Measurements from ENCODE around the gene MACROD1.

Gene MACROD1

GRCh38 chr11:64131683-64132190, 34.2 kb downstream of the MACROD1 start:
- H3K4me1 ChIP-seq (ENCODE audit: control insufficient read depth, insufficient read depth, low read length, poor library complexity, severe bottlenecking), result no peaks in the 10 kb centered on the region
- no peaks in the 10 kb centered on the region for H3K9me3 ChIP-seq (ENCODE audit: control insufficient read depth, low read length)
- H3K4me3 ChIP-seq (ENCODE audit: insufficient read depth, low read depth, low read length, poor library complexity, severe bottlenecking), result no peak overlapping the region
- no peaks in the 10 kb centered on the region for H3K27me3 ChIP-seq (replicated peaks; ENCODE audit: control insufficient read depth, insufficient read depth, low read length, poor library complexity, severe bottlenecking)
- H3K27ac ChIP-seq (ENCODE audit: insufficient read depth, low read length, poor library complexity, severe bottlenecking), result no peak overlapping the region
- H3K36me3 ChIP-seq (ENCODE audit: control insufficient read depth, insufficient read depth, low read length), result no peaks in the 10 kb centered on the region
- DNase-seq, result no peak

GRCh38 chr11:64130618-64131017, 35.3 kb downstream of the MACROD1 start:
- Histone ChIP-seq H3K9me3 (ENCODE audit: control insufficient read depth, low read length) (no peaks in the 10 kb centered on the region), H3K36me3 (ENCODE audit: control insufficient read depth, insufficient read depth, low read length) (no peaks in the 10 kb centered on the region), H3K27me3 (replicated peaks; ENCODE audit: control insufficient read depth, insufficient read depth, low read length, poor library complexity, severe bottlenecking) (no peaks in the 10 kb centered on the region), H3K27ac (ENCODE audit: insufficient read depth, low read length, poor library complexity, severe bottlenecking) (no peak overlapping the region), H3K4me1 (ENCODE audit: control insufficient read depth, insufficient read depth, low read length, poor library complexity, severe bottlenecking) (no peaks in the 10 kb centered on the region), H3K4me3 (ENCODE audit: insufficient read depth, low read depth, low read length, poor library complexity, severe bottlenecking) (no peak overlapping the region)
- DNase-seq, result no peak

- H3K4me3 ChIP-seq (ENCODE audit: insufficient read depth, low read depth, low read length, poor library complexity, severe bottlenecking), result no peak overlapping the region
- H3K36me3 ChIP-seq (ENCODE audit: control insufficient read depth, insufficient read depth, low read length), result no peaks in the 10 kb centered on the region
- no peak overlapping the region for H3K27ac ChIP-seq (ENCODE audit: insufficient read depth, low read length, poor library complexity, severe bottlenecking)
- no peaks in the 10 kb centered on the region for H3K9me3 ChIP-seq (ENCODE audit: control insufficient read depth, low read length)
- DNase-seq, result no peak
- no peaks in the 10 kb centered on the region for H3K27me3 ChIP-seq (replicated peaks; ENCODE audit: control insufficient read depth, insufficient read depth, low read length, poor library complexity, severe bottlenecking)
- no peaks in the 10 kb centered on the region for H3K4me1 ChIP-seq (ENCODE audit: control insufficient read depth, insufficient read depth, low read length, poor library complexity, severe bottlenecking)
Observed at GRCh38 chr11:64129403-64129802, 36.5 kb downstream of the MACROD1 start.

GRCh38 chr11:64128255-64129006, 37.5 kb downstream of the MACROD1 start:
- H3K27me3 ChIP-seq (replicated peaks; ENCODE audit: control insufficient read depth, insufficient read depth, low read length, poor library complexity, severe bottlenecking), result no peaks in the 10 kb centered on the region

GRCh38 chr11:64127267-64128072, 38.4 kb downstream of the MACROD1 start:
- Histone ChIP-seq H3K4me1 (ENCODE audit: control insufficient read depth, insufficient read depth, low read length, poor library complexity, severe bottlenecking) (no peaks in the 10 kb centered on the region), H3K27me3 (replicated peaks; ENCODE audit: control insufficient read depth, insufficient read depth, low read length, poor library complexity, severe bottlenecking) (no peaks in the 10 kb centered on the region), H3K9me3 (ENCODE audit: control insufficient read depth, low read length) (no peaks in the 10 kb centered on the region), H3K36me3 (ENCODE audit: control insufficient read depth, insufficient read depth, low read length) (no peaks in the 10 kb centered on the region), H3K4me3 (ENCODE audit: insufficient read depth, low read depth, low read length, poor library complexity, severe bottlenecking) (no peak overlapping the region), H3K27ac (ENCODE audit: insufficient read depth, low read length, poor library complexity, severe bottlenecking) (no peak overlapping the region)
- DNase-seq, result no peak

More at GRCh38 chr11:64128255-64129006, 37.5 kb downstream of the MACROD1 start:
- no peaks in the 10 kb centered on the region for H3K4me1 ChIP-seq (ENCODE audit: control insufficient read depth, insufficient read depth, low read length, poor library complexity, severe bottlenecking)
- no peaks in the 10 kb centered on the region for H3K9me3 ChIP-seq (ENCODE audit: control insufficient read depth, low read length)
- H3K4me3 ChIP-seq (ENCODE audit: insufficient read depth, low read depth, low read length, poor library complexity, severe bottlenecking), result no peak overlapping the region
- H3K36me3 ChIP-seq (ENCODE audit: control insufficient read depth, insufficient read depth, low read length), result no peaks in the 10 kb centered on the region
- no peak overlapping the region for H3K27ac ChIP-seq (ENCODE audit: insufficient read depth, low read length, poor library complexity, severe bottlenecking)
- no peak for DNase-seq

- DNase-seq, result no peak
- Histone ChIP-seq H3K27me3 (replicated peaks; ENCODE audit: control insufficient read depth, insufficient read depth, low read length, poor library complexity, severe bottlenecking) (no peaks in the 10 kb centered on the region), H3K4me1 (ENCODE audit: control insufficient read depth, insufficient read depth, low read length, poor library complexity, severe bottlenecking) (no peaks in the 10 kb centered on the region), H3K36me3 (ENCODE audit: control insufficient read depth, insufficient read depth, low read length) (no peaks in the 10 kb centered on the region), H3K4me3 (ENCODE audit: insufficient read depth, low read depth, low read length, poor library complexity, severe bottlenecking) (no peak overlapping the region), H3K9me3 (ENCODE audit: control insufficient read depth, low read length) (no peaks in the 10 kb centered on the region), H3K27ac (ENCODE audit: insufficient read depth, low read length, poor library complexity, severe bottlenecking) (no peak overlapping the region)
Observed at GRCh38 chr11:64126796-64127195, 39.1 kb downstream of the MACROD1 start.

- Histone ChIP-seq H3K27ac (ENCODE audit: insufficient read depth, low read length, poor library complexity, severe bottlenecking) (no peak overlapping the region), H3K4me1 (ENCODE audit: control insufficient read depth, insufficient read depth, low read length, poor library complexity, severe bottlenecking) (no peaks in the 10 kb centered on the region), H3K27me3 (replicated peaks; ENCODE audit: control insufficient read depth, insufficient read depth, low read length, poor library complexity, severe bottlenecking) (no peaks in the 10 kb centered on the region), H3K9me3 (ENCODE audit: control insufficient read depth, low read length) (no peaks in the 10 kb centered on the region), H3K4me3 (ENCODE audit: insufficient read depth, low read depth, low read length, poor library complexity, severe bottlenecking) (no peak overlapping the region), H3K36me3 (ENCODE audit: control insufficient read depth, insufficient read depth, low read length) (no peaks in the 10 kb centered on the region)
- DNase-seq, result no peak
Observed at GRCh38 chr11:64126371-64126770, 39.5 kb downstream of the MACROD1 start.

GRCh38 chr11:64125676-64126075, 40.2 kb downstream of the MACROD1 start:
- Histone ChIP-seq H3K4me3 (ENCODE audit: insufficient read depth, low read depth, low read length, poor library complexity, severe bottlenecking) (no peak overlapping the region), H3K27me3 (replicated peaks; ENCODE audit: control insufficient read depth, insufficient read depth, low read length, poor library complexity, severe bottlenecking) (no peaks in the 10 kb centered on the region), H3K9me3 (ENCODE audit: control insufficient read depth, low read length) (no peaks in the 10 kb centered on the region), H3K4me1 (ENCODE audit: control insufficient read depth, insufficient read depth, low read length, poor library complexity, severe bottlenecking) (no peaks in the 10 kb centered on the region), H3K36me3 (ENCODE audit: control insufficient read depth, insufficient read depth, low read length) (no peaks in the 10 kb centered on the region), H3K27ac (ENCODE audit: insufficient read depth, low read length, poor library complexity, severe bottlenecking) (no peak overlapping the region)
- DNase-seq, result no peak

- Histone ChIP-seq H3K4me1 (ENCODE audit: control insufficient read depth, insufficient read depth, low read length, poor library complexity, severe bottlenecking) (no peaks in the 10 kb centered on the region), H3K9me3 (ENCODE audit: control insufficient read depth, low read length) (no peaks in the 10 kb centered on the region), H3K4me3 (ENCODE audit: insufficient read depth, low read depth, low read length, poor library complexity, severe bottlenecking) (no peak overlapping the region), H3K36me3 (ENCODE audit: control insufficient read depth, insufficient read depth, low read length) (no peaks in the 10 kb centered on the region), H3K27ac (ENCODE audit: insufficient read depth, low read length, poor library complexity, severe bottlenecking) (no peak overlapping the region), H3K27me3 (replicated peaks; ENCODE audit: control insufficient read depth, insufficient read depth, low read length, poor library complexity, severe bottlenecking) (no peaks in the 10 kb centered on the region)
- no peak for DNase-seq
Observed at GRCh38 chr11:64124147-64124546, 41.8 kb downstream of the MACROD1 start.

GRCh38 chr11:64123679-64124078, 42.2 kb downstream of the MACROD1 start:
- H3K36me3 ChIP-seq (ENCODE audit: control insufficient read depth, insufficient read depth, low read length), result no peaks in the 10 kb centered on the region
- H3K4me3 ChIP-seq (ENCODE audit: insufficient read depth, low read depth, low read length, poor library complexity, severe bottlenecking), result no peak overlapping the region
- no peaks in the 10 kb centered on the region for H3K27me3 ChIP-seq (replicated peaks; ENCODE audit: control insufficient read depth, insufficient read depth, low read length, poor library complexity, severe bottlenecking)
- DNase-seq, result no peak
- H3K9me3 ChIP-seq (ENCODE audit: control insufficient read depth, low read length), result no peaks in the 10 kb centered on the region
- no peaks in the 10 kb centered on the region for H3K4me1 ChIP-seq (ENCODE audit: control insufficient read depth, insufficient read depth, low read length, poor library complexity, severe bottlenecking)
- H3K27ac ChIP-seq (ENCODE audit: insufficient read depth, low read length, poor library complexity, severe bottlenecking), result no peak overlapping the region

Measured in effector memory CD4-positive, alpha-beta T cell (primary cell).